Stimulated activated CD4-positive, alpha-beta T cell treated with anti-CD3 and anti-CD28 coated beads, Interleukin-12 subunit alpha, Interleukin-12 subunit beta, amount 100 ng/mL, for 24 hours (primary cell): ENCODE results near the gene C1orf146.
"Not testable (repeated sequence)": the region's sequence is repeated elsewhere in the genome, so short reads cannot be mapped to it uniquely, and the experiment has no call there.

Source experiments
- DNase-seq, 2 experiments: peaks; one replicate each; pipeline ENCODE4 v3.0.0-alpha.2; 2020; ENCODE audit warnings: low read depth in 2 of 2

Gene C1orf146, protein sequence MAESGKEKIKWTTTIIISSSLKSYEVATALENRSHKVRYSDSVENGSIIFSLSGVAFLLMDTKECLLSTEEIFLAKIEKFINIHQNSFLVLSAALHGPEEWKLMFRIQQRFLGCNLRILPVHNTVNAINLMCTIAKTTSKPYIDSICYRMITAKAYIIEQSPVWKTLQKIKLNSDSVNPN

GRCh38 chr1:92217721-92218120 is at the start of gene C1orf146:
Gene C1orf146 (plus strand): TSS chr1:92217915. CDS start chr1:92231421, 13,506 bp downstream.
- no peak for DNase-seq

- DNase-seq = no peak
Observed at GRCh38 chr1:92168657-92169056, 49.1 kb upstream of the C1orf146 start.

GRCh38 chr1:92169214-92170005 is 48.3 kb upstream of the C1orf146 start:
- no peak for DNase-seq

- no peak for DNase-seq
Observed at GRCh38 chr1:92184632-92185031, 33.1 kb upstream of the C1orf146 start.

GRCh38 chr1:92186081-92186480 is 31.6 kb upstream of the C1orf146 start:
- no peak for DNase-seq

GRCh38 chr1:92188436-92189255 is 29.1 kb upstream of the C1orf146 start:
- DNase-seq = no peak

DNA sequence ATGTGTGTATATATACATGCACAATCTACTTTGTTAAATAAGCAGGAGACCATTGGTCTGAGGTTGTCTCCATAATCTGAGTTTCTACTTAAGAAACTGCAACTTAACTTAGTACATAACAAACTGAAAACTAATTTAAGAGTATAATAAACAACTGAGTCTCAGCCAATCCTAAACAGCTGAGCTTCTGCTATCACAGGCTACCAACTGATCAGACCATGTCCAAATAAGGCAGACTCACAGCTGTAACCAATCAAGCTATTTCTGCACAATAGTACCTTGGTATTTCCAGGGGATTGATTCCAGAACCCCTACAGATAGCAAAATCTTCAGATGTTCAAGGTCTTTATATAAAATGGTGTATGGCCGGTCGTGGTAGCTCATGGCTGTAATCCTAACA is 26.0 kb upstream of the C1orf146 start:
- no peak for DNase-seq

DNA sequence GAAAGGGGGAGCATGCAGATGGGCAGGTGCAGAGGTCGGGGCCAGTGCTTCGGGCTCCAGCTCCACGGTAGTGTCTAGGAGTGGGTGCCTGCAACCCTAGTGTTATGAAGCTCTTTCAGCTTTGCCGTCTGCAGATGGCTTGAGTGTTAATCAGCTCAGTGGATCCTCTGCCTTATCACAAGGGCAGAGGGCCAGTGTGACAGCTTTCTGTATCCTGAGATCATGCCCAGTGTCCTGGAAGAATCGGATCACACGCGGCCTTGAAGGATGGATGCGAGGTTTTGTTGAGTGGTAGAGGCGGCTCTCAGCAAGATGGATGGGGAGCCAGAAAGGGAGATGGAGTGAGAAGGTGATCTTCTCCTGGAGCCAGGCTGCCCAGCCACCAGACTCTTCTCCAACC is 25.5 kb upstream of the C1orf146 start:
- DNase-seq = no peak

GRCh38 chr1:92194511-92194910 is 23.2 kb upstream of the C1orf146 start:
- no peak for DNase-seq

- DNase-seq = no peak
Observed at GRCh38 chr1:92201973-92202372, 15.7 kb upstream of the C1orf146 start.

GRCh38 chr1:92203105-92203504 is 14.6 kb upstream of the C1orf146 start:
- no peak for DNase-seq

GRCh38 chr1:92210701-92211100 is 7.0 kb upstream of the C1orf146 start:
- no peak for DNase-seq

GRCh38 chr1:92211166-92211565 is 6.5 kb upstream of the C1orf146 start:
- DNase-seq = no peak

DNA sequence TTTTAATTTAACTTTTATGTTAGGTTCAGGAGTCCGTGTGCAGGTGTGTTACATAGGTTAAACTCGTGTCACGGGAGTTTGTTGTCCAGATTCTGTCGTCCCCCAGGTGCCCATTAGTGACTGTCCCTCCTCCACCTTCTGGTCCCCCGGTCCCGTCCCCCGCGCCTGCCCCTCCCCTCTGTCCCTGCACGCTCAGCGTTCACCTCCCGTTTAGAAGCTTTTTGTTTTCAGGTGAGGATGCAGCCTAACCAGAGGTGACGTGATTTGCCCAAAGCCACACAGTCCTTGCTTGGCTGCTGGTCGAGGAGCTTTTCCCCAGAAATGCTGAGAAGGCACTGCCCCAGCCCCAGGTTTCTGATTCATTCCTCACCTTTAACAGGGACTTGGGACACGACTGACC is 844 bp downstream of the C1orf146 start:
- DNase-seq = no peak

DNA sequence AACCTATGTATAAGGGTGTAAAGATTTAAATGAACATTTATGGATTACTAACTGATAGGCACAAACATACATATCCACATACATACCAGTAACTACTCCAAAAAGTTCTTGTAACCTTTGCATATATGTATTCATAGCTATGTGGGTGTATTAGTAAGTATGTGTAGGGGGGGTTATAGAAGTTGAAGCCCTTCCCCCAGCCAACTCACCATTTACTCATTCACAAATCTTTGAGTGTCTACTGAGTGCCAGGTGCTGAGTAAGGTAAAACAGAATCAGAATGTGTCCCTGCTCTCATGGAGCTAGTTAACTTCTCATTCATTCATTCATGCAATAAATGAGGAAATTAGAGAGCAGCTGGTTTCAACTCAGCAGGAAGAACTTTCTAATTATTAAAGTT is 1.3 kb downstream of the C1orf146 start:
- DNase-seq = no peak

DNA sequence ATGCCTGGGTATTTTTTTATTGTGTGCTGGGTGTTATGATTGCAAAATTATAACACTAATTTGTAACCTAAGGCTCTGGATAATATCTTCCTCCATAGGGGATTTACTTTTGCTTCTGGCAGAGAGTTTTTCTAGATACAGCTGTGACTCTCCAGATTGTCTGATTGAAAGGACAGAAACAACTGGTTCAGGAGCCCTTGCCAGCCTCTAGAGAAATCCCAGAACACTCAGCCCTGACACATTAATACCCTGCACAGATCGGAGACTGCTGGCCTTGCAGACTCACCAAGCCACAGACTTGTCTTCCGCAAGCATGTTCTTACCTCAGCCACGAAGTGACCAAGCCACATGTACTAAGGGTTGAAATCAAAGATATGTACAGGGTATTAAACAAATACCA is 10.7 kb downstream of the C1orf146 start:
- no peak for DNase-seq

DNA sequence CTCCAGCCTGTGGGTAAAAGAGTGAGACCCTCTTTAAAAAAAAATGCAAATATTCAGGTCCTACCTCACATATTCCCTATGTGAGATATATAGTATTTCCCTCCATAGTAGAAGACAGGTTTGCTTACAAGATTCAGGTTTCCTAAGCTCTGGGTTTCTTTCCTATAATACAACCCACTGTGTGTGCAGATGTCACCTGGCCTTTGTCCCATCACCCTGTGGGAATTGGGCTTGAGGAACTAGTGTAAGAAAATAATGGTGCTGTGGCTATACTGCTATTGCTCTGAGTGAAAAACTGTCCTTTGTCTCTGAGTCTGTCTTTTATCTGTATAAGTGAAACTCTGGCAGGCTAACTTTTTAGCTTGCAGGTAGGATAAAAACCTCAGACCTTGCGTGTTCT is 13.0 kb downstream of the C1orf146 start:
- no peak for DNase-seq

DNA sequence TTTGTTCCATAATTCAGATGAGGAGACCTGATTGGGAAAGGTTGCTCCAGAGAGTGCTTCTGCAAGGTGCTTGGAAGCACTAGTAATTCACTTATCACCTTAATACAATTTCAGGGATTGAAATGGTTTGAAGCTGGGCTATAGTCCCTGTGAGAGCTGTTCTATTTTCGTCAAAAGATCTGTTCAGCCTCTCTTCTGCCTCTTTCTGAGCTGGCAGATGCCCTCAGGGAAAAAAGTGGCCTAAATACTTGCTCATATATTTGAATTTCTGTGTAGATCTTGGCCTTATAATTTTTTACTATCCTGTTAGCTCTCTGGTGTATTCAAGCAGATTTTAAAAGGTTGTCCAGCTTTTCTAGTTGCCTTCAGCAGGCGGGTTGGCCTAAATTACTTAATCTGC is 22.3 kb downstream of the C1orf146 start:
- no peak for DNase-seq

- DNase-seq = no peak
Observed at GRCh38 chr1:92244376-92244775, 26.7 kb downstream of the C1orf146 start.

DNA sequence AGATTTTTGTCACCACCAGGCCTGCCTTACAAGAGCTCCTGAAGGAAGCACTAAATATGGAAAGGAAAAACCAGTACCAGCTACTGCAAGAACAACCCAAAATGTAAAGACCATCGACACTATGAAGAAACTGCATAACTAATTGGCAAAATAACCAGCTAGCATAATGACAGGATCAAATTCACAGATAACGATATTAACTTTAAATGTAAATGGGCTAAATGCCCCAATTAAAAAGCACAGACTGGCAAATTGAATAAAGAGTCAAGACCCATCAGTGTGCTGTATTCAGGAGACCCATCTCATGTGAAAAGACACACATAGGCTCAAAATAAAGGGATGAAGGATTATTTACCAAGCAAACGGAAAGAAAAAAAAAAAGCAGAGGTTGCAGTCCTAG is 37.0 kb downstream of the C1orf146 start:
- DNase-seq = not testable (repeated sequence)

DNA sequence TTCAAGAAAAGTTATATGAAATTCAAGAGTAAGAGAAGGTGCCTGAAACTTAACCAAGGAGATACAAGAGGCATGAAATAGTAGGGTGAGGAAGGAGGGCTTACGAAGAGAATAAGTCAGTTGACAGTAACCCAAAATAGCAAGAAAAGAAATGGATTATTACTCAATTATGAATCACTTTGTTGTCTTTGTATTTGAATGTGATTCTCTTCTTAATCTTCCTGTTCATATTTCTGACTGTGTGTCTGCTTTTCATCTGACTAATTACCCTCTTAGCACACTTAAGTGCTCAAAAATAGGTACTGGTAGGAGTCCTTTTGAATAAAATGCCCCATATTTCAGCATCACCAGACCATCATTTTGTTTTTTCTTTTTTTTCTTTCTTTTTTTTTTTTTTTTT is 41.6 kb downstream of the C1orf146 start:
- DNase-seq = no peak

DNA sequence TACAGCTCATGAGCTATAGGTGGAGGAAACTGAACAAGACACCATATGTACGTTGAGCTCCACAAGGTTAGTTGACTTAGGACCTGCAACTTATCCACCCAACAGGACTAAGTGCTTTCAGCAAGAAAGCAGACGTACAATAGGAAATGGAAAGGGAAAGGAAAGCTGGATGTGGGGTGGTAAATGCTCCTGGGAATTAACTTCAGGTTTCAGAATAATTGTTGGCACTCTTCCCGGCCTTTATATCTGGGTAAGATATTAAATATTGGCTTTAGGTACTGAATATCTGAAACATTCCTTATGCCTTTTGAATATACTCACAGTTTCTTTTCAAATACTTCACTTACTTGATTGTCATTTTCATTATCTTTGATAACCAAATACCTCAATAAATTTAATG is 44.8 kb downstream of the C1orf146 start:
- no peak for DNase-seq

DNA sequence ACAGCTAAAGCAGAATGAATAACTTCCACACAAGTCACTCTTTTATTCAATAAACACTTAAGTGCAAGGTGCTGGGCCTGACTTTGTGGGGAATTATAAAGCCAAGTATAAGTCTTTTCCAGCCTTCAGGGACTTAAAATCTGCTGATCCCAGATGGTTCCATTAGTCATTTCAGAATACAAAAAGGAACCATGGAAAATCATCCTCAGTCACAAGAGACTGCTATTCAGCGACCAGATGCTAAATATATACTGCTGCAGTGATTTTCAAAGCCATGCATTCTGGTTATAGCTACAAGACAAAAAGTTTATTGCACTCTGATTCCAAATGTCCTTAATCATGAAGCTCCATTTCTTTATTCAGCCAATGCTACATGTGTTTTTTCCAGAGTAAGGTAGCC is 55.3 kb downstream of the C1orf146 start:
- no peak for DNase-seq
